Measurements from ENCODE around the gene SDC4. TPM values are rescaled to one million over a fixed set of nuclear protein-coding genes. Genes with fewer than 3 reads are reported as not detected.

SDC4 gene
- polyA plus RNA-seq, 5 donors, result 188 to 275 (median 204) TPM

DNA sequence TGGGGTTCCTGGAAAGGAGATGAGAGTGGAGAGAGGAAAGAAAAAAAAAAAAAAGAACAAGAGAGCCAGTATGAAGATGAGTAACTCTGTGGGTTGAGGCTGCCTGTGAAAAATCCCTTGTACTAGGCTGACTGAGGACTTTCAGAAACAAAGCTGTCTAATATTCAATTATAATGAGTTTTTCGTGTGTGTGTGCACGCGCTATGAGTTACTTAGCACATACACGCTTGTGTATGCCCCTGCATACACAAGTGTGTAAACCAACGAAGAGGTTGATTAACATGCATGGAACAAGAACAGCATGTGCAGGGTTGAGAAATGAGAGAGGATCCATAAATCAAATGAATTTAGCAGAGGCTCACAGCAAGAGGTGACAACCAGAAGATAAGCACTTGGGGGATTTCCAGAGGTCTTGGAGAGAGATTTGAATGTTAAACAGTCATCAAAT is 46.4 kb downstream of the SDC4 start:
- no peak for DNase-seq

- no peak for DNase-seq
These were observed 47.3 kb downstream of the SDC4 start for GRCh38 chr20:45300961-45301360.

DNA sequence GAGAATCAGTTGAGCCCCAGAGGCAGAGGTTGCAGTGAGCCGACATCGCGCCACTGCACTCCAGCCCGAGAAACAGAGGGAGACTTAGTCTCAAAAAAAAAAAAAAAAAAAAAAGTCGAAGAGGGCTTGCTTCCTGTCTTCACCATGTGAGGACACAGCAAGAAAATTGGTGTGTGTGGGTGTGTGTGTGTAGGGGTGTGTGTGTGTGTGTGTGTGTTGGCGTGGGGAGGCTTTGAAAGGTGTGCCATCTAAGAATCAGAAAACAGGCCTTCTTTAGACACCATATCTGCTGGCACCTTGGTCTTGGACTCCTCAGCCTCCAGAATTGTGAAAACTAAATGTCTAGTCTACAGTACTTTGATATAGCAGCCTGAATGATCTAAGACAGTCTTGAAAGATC is 48.4 kb downstream of the SDC4 start:
- DNase-seq, result no peak

GRCh38 chr20:45297786-45298497 is 50.3 kb downstream of the SDC4 start:
- DNase-seq, result no peak

DNA sequence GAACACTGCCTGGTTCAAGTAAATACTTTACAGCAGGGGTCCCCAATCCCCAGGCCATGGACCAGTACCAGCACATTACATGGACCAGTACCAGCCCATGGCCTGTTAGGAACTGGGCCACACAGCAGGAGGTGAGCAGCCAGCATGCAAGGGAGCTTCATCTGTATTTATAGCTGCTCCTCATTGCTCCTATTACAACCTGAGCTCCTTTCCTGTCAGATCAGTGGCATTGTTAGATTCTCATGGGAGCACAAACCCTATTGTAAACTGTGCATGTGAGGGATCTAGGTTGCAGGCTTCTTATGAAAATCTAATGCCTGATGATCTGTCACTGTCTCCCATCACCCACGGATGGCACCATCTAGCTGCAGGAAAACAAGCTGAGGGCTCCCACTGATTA is 53.6 kb downstream of the SDC4 start:
- no peak for DNase-seq

DNA sequence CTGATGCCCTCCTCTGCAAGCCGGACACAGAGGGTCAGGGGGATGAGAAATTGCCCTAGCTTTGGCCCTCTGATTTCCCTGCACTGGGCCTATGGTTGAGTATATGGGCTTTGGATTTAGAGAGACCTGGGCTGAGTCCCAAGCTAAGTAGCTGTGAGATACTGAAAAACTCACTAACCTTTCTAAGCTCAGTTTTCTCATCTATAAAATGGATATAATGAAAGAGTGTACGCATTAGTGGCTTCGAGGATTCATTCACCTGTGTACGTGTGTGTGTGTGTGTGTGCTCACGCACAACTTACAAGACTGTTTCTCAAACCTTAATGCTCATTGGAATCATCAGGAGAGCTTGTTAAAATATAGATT is 54.2 kb downstream of the SDC4 start:
- no peak for DNase-seq

DNA sequence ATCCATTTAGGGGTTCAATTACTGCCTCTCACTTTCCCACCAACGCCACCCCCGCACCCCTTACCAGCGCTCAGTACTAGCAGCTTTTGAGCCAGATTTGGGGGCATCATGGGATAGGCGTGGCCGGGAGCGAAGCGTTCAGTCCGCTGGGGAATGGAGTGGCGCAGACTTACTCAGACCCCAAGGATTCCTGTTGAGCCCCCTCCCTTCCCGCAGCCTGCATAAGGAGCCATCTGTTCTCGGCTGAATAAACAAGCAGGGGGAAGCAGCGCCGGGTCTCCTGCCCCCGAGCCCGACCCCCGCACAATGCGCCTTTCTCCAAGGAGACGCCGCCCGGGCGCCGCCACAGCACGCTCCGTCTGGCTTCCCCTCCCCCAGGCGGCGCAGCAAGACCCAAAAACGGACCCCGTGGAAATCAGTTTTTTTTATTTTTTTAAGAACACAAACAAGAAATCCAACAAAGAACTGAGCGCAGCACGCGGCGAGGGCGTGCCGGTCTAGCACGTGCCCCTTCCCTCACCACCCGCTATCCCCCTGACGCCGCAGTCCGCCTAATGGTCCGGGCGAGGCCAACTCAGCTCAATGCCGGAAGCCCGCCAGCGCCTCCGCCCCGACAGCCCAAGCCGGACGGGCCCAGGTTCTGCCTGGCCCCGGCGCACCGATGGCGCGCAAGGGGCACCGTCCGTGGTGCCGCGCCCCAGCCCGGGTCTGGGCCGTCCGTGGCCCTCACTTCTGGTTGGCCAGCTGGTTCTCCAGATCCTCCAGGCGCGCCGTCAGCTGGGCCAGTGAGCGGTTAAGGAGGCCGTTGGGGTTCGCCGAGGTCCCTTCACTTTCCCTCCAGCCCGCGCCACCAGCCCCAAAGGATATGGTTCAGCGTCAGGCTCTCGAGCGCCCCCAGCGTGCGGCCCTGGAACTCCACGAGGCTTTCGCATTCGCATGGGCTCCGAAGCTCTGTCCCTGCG is 54.9 kb downstream of the SDC4 start:
- peak; percentile 47 to 58 for DNase-seq

DNA sequence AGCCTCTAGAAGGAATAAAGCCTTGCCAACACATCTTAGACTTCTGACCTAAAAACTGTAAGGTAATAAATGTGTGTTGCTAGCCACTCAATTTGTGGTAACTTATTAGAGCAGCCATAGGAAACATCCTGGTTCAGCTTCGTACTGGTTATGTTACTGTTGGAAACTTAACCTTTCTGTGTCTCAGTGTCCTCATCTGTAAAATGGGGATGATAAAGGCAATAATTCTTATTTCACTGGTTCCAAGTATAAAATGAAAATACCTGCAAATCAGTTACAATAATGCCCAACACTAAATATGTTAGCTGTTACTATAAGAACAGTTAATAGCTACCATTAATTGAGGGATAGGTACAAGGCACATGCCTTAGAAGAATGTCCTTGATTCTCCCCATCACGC is 55.9 kb downstream of the SDC4 start:
- DNase-seq, result no peak

- DNase-seq, result no peak
These were observed 56.7 kb downstream of the SDC4 start for GRCh38 chr20:45291526-45291925.

DNA sequence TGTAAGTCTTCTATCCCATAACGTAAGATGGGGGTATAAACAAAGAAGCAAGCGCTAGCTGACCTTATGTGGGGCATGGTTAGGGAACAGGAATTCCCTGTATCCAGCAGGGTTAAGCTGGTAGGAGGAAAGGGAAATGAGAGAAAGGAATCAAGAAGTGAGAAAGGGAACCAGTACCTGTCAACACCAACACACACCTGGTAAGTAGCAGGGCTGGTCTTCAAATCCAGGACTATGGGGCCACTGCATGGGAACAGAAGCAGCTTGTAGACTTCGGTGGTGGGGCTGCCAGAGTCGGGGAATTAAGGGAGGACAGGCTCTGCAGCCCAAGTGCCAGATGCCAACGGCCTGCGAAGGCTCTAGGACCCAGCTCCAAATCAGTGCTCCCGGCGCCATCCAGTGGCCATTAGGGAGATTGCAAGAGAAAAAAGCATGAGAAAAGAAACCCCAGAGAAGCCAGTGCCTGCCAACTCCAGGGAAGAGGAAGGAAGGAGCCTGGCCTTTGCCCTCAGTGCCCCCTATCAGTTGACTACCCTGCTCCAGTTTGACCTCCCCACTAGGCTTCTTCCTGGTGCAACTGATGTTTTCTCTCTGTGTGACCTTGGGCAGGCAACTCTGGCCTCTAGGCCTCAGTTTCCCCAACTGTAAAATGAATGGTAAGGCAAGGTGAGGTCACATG is 57.4 kb downstream of the SDC4 start:
- peak; percentile 51 to 60 for DNase-seq

DNA sequence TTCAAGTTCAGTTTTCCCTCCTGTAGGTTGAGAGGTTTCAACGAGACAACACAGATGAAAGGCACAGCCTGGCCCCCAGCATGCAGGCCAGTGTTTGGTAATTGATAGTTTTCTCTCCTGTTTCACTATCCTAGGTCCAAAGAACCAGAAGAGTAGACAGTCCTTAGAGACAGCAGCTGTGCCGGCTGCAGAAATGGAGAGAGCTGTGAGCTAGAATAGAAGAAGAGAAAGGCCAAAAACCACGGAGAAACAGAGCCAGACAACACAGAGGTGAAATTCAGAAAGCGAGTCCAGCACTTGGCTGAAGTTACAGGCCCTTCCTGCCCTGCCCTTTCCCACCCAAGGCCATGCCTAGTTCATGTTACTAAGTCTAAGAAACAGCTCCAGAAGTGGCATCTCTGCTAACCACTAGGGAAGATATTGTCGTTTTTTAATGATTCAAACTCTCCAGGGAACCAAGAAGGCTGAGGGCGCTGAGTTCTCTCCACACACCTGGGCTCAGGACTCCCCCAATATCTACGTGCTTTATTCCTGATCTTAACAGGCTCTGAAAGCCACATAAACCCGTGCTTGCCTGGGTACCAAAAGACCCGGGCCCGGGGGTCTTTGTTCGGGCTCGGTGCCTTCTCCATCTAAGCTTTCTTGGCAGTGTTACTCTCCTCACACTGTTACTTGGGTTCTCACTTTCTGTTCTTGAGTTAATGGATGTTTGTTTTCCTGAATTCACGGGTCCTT is 58.1 kb downstream of the SDC4 start:
- no peak for DNase-seq

DNA sequence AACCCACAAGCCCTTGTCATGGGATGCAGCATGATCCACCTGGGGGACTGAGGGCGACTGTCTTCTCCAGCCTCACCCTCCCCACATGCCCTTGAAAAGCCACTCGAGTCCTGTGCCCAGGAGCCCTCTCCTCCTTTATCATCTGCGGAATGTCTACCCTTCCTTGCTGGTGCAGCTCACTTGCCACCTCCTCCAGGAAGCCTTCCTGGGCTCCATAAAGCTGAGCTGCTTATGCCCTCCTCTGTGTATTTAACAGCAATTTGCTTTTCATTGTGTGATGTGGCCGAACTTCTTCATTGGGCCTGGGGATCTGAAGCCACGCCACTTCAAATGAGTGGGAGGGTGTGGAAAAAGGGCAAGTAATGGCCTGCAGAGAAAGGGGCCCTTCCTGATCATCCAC is 59.4 kb downstream of the SDC4 start:
- DNase-seq, result no peak

- no peak for DNase-seq
These were observed 59.8 kb downstream of the SDC4 start for GRCh38 chr20:45288376-45288775.

DNA sequence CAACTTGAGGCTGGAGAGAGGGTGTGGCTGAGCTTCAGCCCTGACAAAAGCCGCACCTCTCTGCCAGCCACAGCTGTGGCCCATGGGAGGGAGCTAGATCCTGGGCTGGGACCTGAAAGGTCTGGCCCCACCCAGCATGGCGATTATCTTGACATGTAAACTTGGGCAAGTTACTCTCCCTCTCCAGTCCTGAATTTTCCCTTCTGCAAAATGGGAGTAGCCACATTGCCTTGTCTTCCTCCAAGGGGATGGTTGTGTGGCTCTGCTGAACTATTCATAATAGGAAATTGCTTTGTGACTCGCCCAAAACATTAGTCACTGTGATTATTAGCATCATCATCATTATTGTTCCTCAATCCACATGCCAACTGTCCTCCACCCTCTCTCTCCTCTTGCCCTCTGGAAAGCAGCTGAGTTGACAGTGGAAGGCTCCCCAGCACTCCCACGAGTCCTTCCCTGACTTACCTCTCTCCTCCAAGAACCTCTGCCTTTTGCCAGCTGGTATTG is 64.6 kb downstream of the SDC4 start:
- no peak for DNase-seq

DNA sequence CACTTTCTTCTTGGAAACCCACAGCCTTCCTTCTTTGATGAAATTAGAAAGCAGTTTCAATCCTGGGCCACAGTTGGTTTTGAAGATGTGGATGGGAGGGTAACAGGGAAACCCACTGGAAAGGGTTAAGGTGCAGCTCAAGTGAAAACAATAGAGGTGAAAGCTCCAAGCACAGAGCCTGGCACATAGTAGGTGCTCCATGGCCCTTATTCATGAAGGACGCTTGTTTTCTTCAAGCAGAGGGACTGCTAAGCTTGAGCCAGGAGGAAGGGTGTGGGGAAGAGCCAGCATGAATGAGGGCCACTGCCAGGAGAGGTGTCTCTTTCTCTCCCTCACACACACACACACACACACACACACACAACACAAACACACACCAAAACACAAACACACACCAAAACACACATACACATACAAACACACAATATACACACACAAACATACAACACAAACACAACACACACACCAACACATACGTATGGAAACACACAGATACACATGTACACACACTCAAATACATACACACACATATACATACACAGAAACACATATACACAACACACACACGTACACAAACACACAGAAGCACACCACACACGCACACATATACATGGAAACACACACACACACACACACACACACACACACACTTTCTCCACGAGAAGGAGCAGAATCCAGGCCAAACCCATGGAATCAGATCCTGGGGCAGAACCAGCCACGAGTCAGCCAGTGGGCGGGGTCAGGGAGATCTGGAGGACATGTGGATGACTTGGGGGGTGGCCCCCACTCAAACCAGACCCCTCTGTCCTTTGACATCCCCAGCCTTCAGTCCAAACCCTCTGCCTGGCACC is 65.3 kb downstream of the SDC4 start:
- no peak for DNase-seq

- DNase-seq, result no peak
These were observed 68.2 kb downstream of the SDC4 start for GRCh38 chr20:45279992-45280391.

DNA sequence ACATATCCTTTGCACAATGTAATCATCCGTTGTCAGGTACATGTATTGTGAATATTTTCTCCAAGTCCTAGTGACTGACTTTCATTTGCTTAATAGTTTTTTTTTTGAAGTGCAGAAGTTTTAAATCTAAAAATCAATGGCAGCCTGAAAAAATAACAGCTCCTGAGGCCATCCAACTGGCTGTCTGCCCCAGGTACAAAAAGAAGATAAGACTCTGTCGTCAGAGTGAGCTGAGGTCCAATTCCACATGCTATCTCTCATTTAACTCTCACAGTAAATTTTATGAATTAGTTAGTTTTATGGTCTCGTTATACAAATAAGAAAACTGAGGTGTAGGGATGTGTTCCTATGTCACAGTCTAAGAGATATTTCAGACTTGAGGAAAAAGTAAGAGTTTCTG is 72.9 kb downstream of the SDC4 start:
- DNase-seq, result no peak
